OCI-LY7 (cell line): Measurements from ENCODE around the gene SLC19A1. TPM values are rescaled to one million over a fixed set of nuclear protein-coding genes. Genes with fewer than 3 reads are reported as not detected.

ENCODE experiments used
- BruUV-seq: library from RNA; stranded (reverse); fragments of 400-500 nt; replicated peaks from 2 replicates; lab custom pipeline; 2021; lab: Mats Ljungman, UMichigan
- CTCF ChIA-PET: fragments of 300-600 bp; sonication (Branson Sonifier 250); formaldehyde crosslinking; loops from one replicate; lab custom pipeline; 2022; ENCODE audit warnings: antibody characterized with exemption; ENCODE audit not compliant: unreplicated experiment; lab: Charles Lee
- POLR2A ChIA-PET: fragments of 300-600 bp; sonication (Branson Sonifier 250); formaldehyde crosslinking; loops from one replicate; lab custom pipeline; 2022; ENCODE audit warnings: antibody characterized with exemption; lab: Charles Lee
- DNase-seq: peaks from one replicate; pipeline ENCODE4 v3.0.0-alpha.2; 2015; ENCODE audit warnings: low spot score
- H2AFZ ChIP-seq: fragments of 200-600 bp; sonication (generic), shearing (Covaris generic); 2 replicates; pipeline ENCODE4 v1.6.1; 2014; ENCODE audit warnings: mild to moderate bottlenecking, antibody characterized with exemption, low read length, moderate library complexity
- H3K27ac ChIP-seq: fragments of 200-600 bp; sonication (generic); 2 replicates; pipeline ENCODE4 v1.5.1; 2014; ENCODE audit warnings: mixed run types, low read depth, mild to moderate bottlenecking, moderate library complexity, low read length, inconsistent platforms; ENCODE audit not compliant: poor library complexity, severe bottlenecking
- H3K36me3 ChIP-seq: fragments of 200-600 bp; sonication (generic); 2 replicates; pipeline ENCODE4 v1.6.1; 2014; ENCODE audit warnings: mild to moderate bottlenecking, antibody characterized with exemption, low read length, moderate library complexity, mixed read lengths; ENCODE audit not compliant: insufficient read depth
- H3K4me1 ChIP-seq: fragments of 200-600 bp; sonication (generic); 2 replicates; pipeline ENCODE4 v1.5.1; 2014; ENCODE audit warnings: mild to moderate bottlenecking, low read length; ENCODE audit not compliant: insufficient read depth, poor library complexity, severe bottlenecking
- H3K4me2 ChIP-seq: fragments of 200-600 bp; sonication (generic); 2 replicates; pipeline ENCODE4 v1.6.1; 2014; ENCODE audit warnings: mild to moderate bottlenecking, low read length
- H3K4me3 ChIP-seq: fragments of 200-600 bp; sonication (generic); 2 replicates; pipeline ENCODE4 v1.5.1; 2014; ENCODE audit warnings: mild to moderate bottlenecking, low read depth, low read length; ENCODE audit not compliant: poor library complexity, severe bottlenecking
- H3K79me2 ChIP-seq: fragments of 200-600 bp; sonication (generic); 2 replicates; pipeline ENCODE4 v1.6.1; 2016; ENCODE audit warnings: low read depth, mild to moderate bottlenecking, low read length, moderate library complexity, mixed read lengths; ENCODE audit not compliant: insufficient read depth
- H3K9me2 ChIP-seq: fragments of 200-600 bp; sonication (generic); 2 replicates; pipeline ENCODE4 v1.6.1; 2016; ENCODE audit warnings: mild to moderate bottlenecking, low read length, mixed read lengths; ENCODE audit not compliant: insufficient read depth
- H3K9me3 ChIP-seq: fragments of 200-600 bp; sonication (generic); 2 replicates; pipeline ENCODE4 v1.6.1; 2014; ENCODE audit warnings: mild to moderate bottlenecking, mixed run types, low read length, mixed read lengths
- H4K20me1 ChIP-seq: fragments of 200-600 bp; sonication (generic); 2 replicates; pipeline ENCODE4 v1.6.1; 2014; ENCODE audit warnings: mild to moderate bottlenecking, antibody characterized with exemption, low read length, moderate library complexity, mixed read lengths; ENCODE audit not compliant: insufficient read depth
- CTCF ChIP-seq: fragments of 200-600 bp; sonication (generic); conservative IDR thresholded peaks from 2 replicates; pipeline ENCODE4 v1.5.1; 2014; ENCODE audit warnings: mild to moderate bottlenecking, antibody characterized with exemption, low read length, moderate library complexity, mixed read lengths
- EZH2phosphoT487 ChIP-seq: fragments of 200-600 bp; sonication (generic); IDR thresholded peaks from 2 replicates; pipeline ENCODE4 v1.6.1; 2018; ENCODE audit warnings: low read depth, borderline replicate concordance, mild to moderate bottlenecking, mixed run types, antibody characterized with exemption, low read length, moderate library complexity, mixed read lengths
- intact Hi-C: fragments of 100-400 bp; cut with micrococcal nuclease; formaldehyde crosslinking; loops from one replicate; pipeline ENCODE4 v1.10.0; 2022; ENCODE audit not compliant: unreplicated experiment
- total RNA-seq, 2 experiments: library from RNA; depleted of rRNA in 1 of 2; stranded (reverse); fragments of >200 nt in 1 of 2; shearing (Covaris generic) in 1 of 2; gene quantifications; 2 replicates each; pipeline ENCODE4 v1.2.3, GENCODE V29; 2014 to 2022

SLC19A1 gene
- total RNA-seq, 2 experiments from 2014 or later: 17.9 to 41.2 TPM

- TF ChIP-seq EZH2phosphoT487 (no peak), CTCF (no peak)
- intact Hi-C loops: no loop called here
- Histone ChIP-seq H3K4me3 (no peak overlapping the region), H3K36me3 (no peaks in the 10 kb centered on the region), H3K4me1 (no peaks in the 10 kb centered on the region), H3K9me3 (no peaks in the 10 kb centered on the region), H3K79me2 (no peaks in the 10 kb centered on the region), H3K27ac (no peak overlapping the region), H2AFZ (no peak overlapping the region), H3K4me2 (no peak overlapping the region), H4K20me1 (no peaks in the 10 kb centered on the region), H3K9me2 (no peaks in the 10 kb centered on the region)
- BruUV-seq: no TSS peak
- DNase-seq: no peak
- CTCF ChIA-PET: no interaction called here
- POLR2A ChIA-PET: no interaction called here
Measured at GRCh38 chr21:45466330-45467220, 75.7 kb downstream of the SLC19A1 start.

- Histone ChIP-seq H3K27ac (no peak overlapping the region), H3K36me3 (no peaks in the 10 kb centered on the region), H3K9me3 (no peaks in the 10 kb centered on the region), H3K79me2 (no peaks in the 10 kb centered on the region), H2AFZ (no peak overlapping the region), H3K9me2 (no peaks in the 10 kb centered on the region), H3K4me2 (no peak overlapping the region), H3K4me1 (no peaks in the 10 kb centered on the region), H3K4me3 (no peak overlapping the region), H4K20me1 (no peaks in the 10 kb centered on the region)
- no TSS peak for BruUV-seq
- no peak for DNase-seq
- POLR2A ChIA-PET: no interaction called here
- intact Hi-C loops: no loop called here
- CTCF ChIA-PET: no interaction called here
- TF ChIP-seq CTCF (no peak), EZH2phosphoT487 (no peak)
Measured at GRCh38 chr21:45465611-45466329, 76.5 kb downstream of the SLC19A1 start.
